Memory B cell (primary cell): ENCODE measurements around the gene ZNF300.
"Not testable (repeated sequence)": the region's sequence is repeated elsewhere in the genome, so short reads cannot be mapped to it uniquely, and the experiment has no call there.

Experiments used
- ATAC-seq: fragments of 150-1000 bp; cut with Tn5 transposase; 2 replicates; pipeline ENCODE4 v1.10.0; 2021; ENCODE audit warnings: low read depth, mild to moderate bottlenecking, moderate library complexity
- DNase-seq, 2 donors: peaks; one replicate each; pipeline ENCODE4 v3.0.0; 2022; ENCODE audit warnings: low spot score in 2 of 2
- H3K27ac Mint-ChIP-seq: one replicate; pipeline ENCODE4 v1.8.0; 2022; ENCODE audit warnings: mild to moderate bottlenecking, moderate library complexity, mixed read lengths
- H3K27me3 Mint-ChIP-seq: one replicate; pipeline ENCODE4 v1.8.0; 2022; ENCODE audit warnings: mixed read lengths
- H3K36me3 Mint-ChIP-seq: one replicate; pipeline ENCODE4 v1.8.0; 2022; ENCODE audit warnings: mild to moderate bottlenecking, mixed read lengths
- H3K4me1 Mint-ChIP-seq: one replicate; pipeline ENCODE4 v1.8.0; 2022; ENCODE audit warnings: mixed read lengths
- H3K4me3 Mint-ChIP-seq: one replicate; pipeline ENCODE4 v1.8.0; 2022; ENCODE audit warnings: mild to moderate bottlenecking, moderate library complexity, mixed read lengths
- H3K9me3 Mint-ChIP-seq: one replicate; pipeline ENCODE4 v1.8.0; 2022; ENCODE audit warnings: mixed read lengths

ZNF300 gene

GRCh38 chr5:150860246-150860821, 44.4 kb downstream of the ZNF300 start:
- no peak for ATAC-seq
- no peak overlapping the region for H3K27ac Mint-ChIP-seq
- peaks cover 19% of the 10 kb centered on the region for H3K9me3 Mint-ChIP-seq
- no peak for DNase-seq
- no peaks in the 10 kb centered on the region for H3K4me1 Mint-ChIP-seq
- peaks cover 2% of the 10 kb centered on the region for H3K27me3 Mint-ChIP-seq
- H3K4me3 Mint-ChIP-seq = no peak overlapping the region
- peaks cover 12% of the 10 kb centered on the region for H3K36me3 Mint-ChIP-seq

GRCh38 chr5:150856700-150857099, 48.1 kb downstream of the ZNF300 start:
- H3K4me1 Mint-ChIP-seq, H3K27me3 Mint-ChIP-seq, H3K36me3 Mint-ChIP-seq, H3K9me3 Mint-ChIP-seq, H3K27ac Mint-ChIP-seq, H3K4me3 Mint-ChIP-seq, DNase-seq, ATAC-seq: not testable (repeated sequence)

GRCh38 chr5:150853561-150853960, 51.2 kb downstream of the ZNF300 start:
- peaks cover 4% of the 10 kb centered on the region for H3K9me3 Mint-ChIP-seq
- DNase-seq (no peak), ATAC-seq (peak; percentile 99)
- peak overlapping the region; percentile 51 for H3K4me3 Mint-ChIP-seq
- H3K27me3 Mint-ChIP-seq = no peaks in the 10 kb centered on the region
- peaks cover 5% of the 10 kb centered on the region for H3K4me1 Mint-ChIP-seq
- peaks cover 4% of the 10 kb centered on the region for H3K36me3 Mint-ChIP-seq
- peak overlapping the region; percentile 45 for H3K27ac Mint-ChIP-seq

- no peak overlapping the region for H3K27ac Mint-ChIP-seq
- H3K4me3 Mint-ChIP-seq = no peak overlapping the region
- peaks cover 4% of the 10 kb centered on the region for H3K9me3 Mint-ChIP-seq
- peaks cover 14% of the 10 kb centered on the region for H3K4me1 Mint-ChIP-seq
- H3K27me3 Mint-ChIP-seq = no peaks in the 10 kb centered on the region
- ATAC-seq = no peak
- DNase-seq = no peak
- H3K36me3 Mint-ChIP-seq = peaks cover 4% of the 10 kb centered on the region
Observed at GRCh38 chr5:150851039-150851438, 53.7 kb downstream of the ZNF300 start.

GRCh38 chr5:150848271-150848670, 56.5 kb downstream of the ZNF300 start:
- no peak overlapping the region for H3K4me3 Mint-ChIP-seq
- H3K36me3 Mint-ChIP-seq = no peaks in the 10 kb centered on the region
- no peak for ATAC-seq
- peaks cover 1% of the 10 kb centered on the region for H3K9me3 Mint-ChIP-seq
- DNase-seq = no peak
- H3K4me1 Mint-ChIP-seq = peaks cover 9% of the 10 kb centered on the region
- peaks cover 5% of the 10 kb centered on the region for H3K27me3 Mint-ChIP-seq
- H3K27ac Mint-ChIP-seq = no peak overlapping the region

- ATAC-seq (no peak), DNase-seq (no peak)
- Mint-ChIP-seq H3K9me3 (peaks cover 1% of the 10 kb centered on the region), H3K36me3 (no peaks in the 10 kb centered on the region), H3K4me1 (peaks cover 9% of the 10 kb centered on the region), H3K27me3 (peaks cover 5% of the 10 kb centered on the region), H3K27ac (no peak overlapping the region), H3K4me3 (no peak overlapping the region)
Observed at GRCh38 chr5:150847334-150847695, 57.5 kb downstream of the ZNF300 start.

GRCh38 chr5:150846654-150847333, 58.0 kb downstream of the ZNF300 start:
- ATAC-seq = peak; percentile 94
- peaks cover 1% of the 10 kb centered on the region for H3K9me3 Mint-ChIP-seq
- H3K4me1 Mint-ChIP-seq = peaks cover 9% of the 10 kb centered on the region
- H3K27me3 Mint-ChIP-seq = peaks cover 6% of the 10 kb centered on the region
- DNase-seq = peak; percentile 19 to 49
- peak overlapping the region; percentile 79 for H3K4me3 Mint-ChIP-seq
- H3K36me3 Mint-ChIP-seq = no peaks in the 10 kb centered on the region
- no peak overlapping the region for H3K27ac Mint-ChIP-seq

GRCh38 chr5:150846308-150846653, 58.5 kb downstream of the ZNF300 start, which contains the start of gene IRGM:
Gene IRGM, plus strand, starts transcription at chr5:150846521. Its CDS starts 1,603 bp downstream, at chr5:150848124.
- not testable (repeated sequence) for DNase-seq, H3K4me1 Mint-ChIP-seq, H3K27ac Mint-ChIP-seq, H3K36me3 Mint-ChIP-seq, H3K27me3 Mint-ChIP-seq, H3K9me3 Mint-ChIP-seq
- peak within 1 kb of the TSS; percentile 79 for H3K4me3 Mint-ChIP-seq
- peak; percentile 3 for ATAC-seq

GRCh38 chr5:150845185-150845859, 59.5 kb downstream of the ZNF300 start:
- DNase-seq, H3K4me1 Mint-ChIP-seq, H3K9me3 Mint-ChIP-seq, H3K27me3 Mint-ChIP-seq, H3K36me3 Mint-ChIP-seq, H3K27ac Mint-ChIP-seq, H3K4me3 Mint-ChIP-seq, ATAC-seq: not testable (repeated sequence)
